DMS 273 (cell line): Measurements from ENCODE around the gene PCDHA5.
"Not testable (repeated sequence)": the region's sequence is repeated elsewhere in the genome, so short reads cannot be mapped to it uniquely, and the experiment has no call there.

Experiments
- DNase-seq: peaks from one replicate; lab custom pipeline; 2025; ENCODE audit not compliant: unreplicated experiment; lab: John Stamatoyannopoulos, UW

Gene PCDHA5

DNA sequence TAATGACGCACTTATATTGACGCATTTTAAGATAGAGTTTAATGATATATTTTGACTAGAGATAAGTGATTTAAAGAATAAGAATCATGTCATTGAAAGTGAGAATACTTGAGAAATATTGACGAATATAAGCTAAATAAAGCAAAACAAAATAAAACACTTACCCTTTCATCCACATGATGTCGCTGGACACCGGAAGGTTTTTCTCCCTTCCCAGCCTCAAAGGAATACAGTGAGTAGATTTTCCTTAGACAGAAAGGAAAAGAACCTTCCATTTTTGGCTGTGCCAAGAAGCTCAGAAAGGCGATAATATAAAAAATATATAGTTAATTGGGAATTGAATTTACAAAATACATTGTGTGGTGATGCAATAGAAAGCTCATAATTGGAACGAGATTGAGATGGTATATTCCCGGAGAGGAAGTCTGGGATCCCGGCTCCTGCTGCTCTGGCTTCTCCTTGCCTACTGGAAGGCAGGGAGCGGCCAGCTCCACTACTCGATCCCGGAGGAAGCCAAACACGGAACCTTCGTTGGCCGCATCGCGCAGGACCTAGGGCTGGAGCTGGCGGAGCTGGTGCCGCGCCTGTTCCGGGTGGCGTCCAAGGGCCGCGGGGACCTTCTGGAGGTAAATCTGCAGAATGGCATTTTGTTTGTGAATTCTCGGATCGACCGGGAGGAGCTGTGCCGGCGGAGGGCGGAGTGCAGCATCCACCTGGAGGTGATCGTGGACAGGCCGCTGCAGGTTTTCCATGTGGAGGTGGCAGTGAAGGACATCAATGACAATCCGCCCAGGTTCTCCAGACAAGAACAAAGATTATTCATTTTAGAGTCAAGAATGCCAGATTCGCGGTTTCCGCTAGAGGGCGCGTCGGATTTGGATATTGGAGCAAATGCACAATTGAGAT, at the start of gene PCDHA5:
TSS of gene PCDHA5 (plus strand) at position 239 of the 906 bp plus-strand sequence.
- DNase-seq: no peak

DNA sequence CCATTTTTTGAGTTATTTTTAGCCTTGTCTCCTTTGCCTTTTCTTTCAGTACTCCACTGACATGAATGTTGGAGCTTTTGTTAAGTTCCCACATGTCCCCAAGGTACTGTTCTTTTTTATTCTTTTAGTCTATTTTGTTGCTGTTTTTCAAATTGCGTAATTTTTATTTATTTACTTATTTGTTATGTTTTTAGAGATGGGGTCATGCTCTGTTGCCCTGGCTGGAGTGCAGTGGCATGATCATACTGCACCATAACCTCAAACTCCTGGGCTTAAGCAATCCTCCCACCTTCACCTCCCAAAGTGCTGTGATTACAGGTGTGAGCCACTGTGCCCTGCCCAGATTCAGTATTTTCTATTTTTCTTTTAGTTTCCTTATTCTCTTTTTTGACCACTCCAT, 40.9 kb upstream of the PCDHA5 start:
- no peak for DNase-seq

DNA sequence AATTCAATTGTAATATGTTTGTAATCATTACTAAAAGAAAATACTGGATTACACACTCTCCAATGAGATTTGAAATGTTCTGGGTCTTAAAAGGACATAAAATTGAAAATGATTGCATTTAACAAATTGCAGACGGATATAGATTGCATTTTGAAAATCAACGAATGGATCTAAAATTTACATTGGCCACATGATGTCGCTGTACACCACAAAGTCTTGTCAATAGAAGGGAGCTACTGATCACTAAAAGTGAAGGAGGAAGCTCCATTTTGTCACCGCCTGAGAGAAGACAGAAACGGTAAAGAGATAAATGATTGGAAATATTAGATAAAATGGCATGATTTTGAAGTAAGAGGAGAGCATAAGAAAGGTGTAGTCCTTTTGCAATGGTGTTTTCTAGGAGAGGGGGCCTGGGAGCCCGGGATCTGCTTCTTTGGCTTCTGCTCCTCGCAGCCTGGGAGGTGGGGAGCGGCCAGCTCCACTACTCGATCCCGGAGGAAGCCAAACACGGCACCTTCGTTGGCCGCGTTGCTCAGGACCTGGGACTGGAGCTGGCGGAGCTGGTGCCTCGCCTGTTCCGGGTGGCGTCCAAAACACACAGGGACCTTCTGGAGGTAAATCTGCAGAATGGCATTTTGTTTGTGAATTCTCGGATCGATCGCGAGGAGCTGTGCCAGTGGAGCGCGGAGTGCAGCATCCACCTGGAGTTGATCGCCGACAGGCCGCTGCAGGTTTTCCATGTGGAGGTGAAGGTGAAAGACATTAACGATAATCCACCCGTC, 35.3 kb upstream of the PCDHA5 start, which contains the start of gene PCDHA1:
TSS of gene PCDHA1 (plus strand) at position 236 of the 782 bp plus-strand sequence.
- DNase-seq: peak; percentile 30

DNA sequence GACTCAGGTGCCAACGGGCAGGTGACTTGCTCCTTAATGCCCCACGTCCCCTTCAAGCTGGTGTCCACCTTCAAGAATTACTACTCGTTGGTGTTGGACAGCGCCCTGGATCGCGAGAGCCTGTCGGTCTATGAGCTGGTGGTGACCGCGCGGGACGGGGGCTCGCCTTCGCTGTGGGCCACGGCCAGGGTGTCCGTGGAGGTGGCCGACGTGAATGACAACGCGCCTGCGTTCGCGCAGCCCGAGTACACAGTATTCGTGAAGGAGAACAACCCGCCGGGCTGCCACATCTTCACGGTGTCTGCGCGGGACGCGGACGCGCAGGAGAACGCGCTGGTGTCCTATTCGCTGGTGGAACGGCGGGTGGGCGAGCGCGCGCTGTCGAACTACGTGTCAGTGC, 34.0 kb upstream of the PCDHA5 start:
- not testable (repeated sequence) for DNase-seq

DNA sequence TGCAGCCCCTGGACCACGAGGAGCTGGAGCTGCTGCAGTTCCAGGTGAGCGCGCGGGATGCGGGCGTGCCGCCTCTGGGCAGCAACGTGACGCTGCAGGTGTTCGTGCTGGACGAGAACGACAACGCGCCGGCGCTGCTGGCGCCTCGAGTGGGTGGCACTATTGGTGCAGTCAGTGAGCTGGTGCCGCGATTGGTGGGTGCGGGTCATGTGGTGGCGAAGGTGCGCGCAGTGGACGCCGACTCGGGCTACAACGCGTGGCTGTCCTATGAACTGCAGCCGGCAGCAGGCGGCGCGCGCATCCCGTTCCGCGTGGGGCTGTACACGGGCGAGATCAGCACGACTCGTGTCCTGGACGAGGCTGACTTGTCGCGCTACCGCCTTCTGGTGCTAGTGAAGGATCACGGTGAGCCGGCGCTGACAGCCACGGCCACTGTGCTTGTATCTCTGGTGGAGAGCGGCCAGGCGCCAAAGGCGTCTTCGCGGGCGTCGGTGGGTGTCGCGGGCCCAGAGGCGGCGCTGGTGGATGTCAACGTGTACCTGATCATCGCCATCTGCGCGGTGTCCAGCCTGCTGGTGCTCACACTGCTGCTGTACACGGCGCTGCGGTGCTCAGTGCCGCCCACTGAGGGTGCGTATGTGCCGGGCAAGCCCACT, 33.4 kb upstream of the PCDHA5 start:
- not testable (repeated sequence) for DNase-seq

DNA sequence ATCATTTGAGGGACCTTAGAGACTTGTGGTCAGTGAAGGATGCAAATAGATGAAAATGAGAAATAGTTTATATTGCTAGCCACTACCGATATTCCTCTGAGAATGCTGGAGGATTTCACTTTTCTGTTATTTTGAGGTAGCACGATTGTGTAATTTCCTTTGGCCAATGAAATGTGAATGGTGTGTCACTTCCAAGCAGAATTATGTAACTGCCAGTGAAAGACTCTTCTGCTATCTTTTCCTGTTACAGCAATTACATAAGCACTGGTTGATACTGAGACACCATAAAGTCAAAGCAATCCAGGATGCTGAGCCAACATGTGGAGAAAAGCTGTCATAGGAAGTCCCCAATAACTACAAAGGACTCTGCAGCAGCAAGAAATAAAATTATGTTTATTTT, 30.3 kb upstream of the PCDHA5 start:
- DNase-seq: no peak

DNA sequence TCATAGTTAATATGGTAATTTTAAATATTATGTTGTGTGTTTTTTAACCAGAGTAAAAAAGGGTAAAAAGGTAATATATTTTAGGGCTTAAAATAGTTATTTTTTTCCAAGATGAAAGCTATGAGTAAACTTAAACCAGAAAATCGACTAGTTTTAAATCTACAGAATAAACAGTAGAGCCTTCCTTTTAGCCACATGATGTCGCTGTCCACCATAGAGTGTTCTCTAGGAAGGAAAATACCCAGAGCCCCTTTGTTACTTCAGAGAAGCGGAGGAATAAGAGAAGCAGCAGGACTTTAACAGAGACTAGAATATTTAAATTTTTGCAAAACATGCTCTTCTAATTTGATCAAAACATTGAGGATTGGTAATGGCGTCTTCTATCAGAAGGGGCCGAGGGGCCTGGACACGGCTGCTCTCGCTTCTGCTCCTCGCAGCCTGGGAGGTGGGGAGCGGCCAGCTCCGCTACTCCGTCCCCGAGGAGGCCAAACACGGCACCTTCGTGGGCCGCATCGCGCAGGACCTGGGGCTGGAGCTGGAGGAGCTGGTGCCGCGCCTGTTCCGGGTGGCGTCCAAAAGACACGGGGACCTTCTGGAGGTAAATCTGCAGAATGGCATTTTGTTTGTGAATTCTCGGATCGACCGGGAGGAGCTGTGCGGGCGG, 26.7 kb upstream of the PCDHA5 start, which contains the start of gene PCDHA2:
TSS of gene PCDHA2 (plus strand) at position 258 of the 664 bp plus-strand sequence.
- DNase-seq: peak; percentile 87

DNA sequence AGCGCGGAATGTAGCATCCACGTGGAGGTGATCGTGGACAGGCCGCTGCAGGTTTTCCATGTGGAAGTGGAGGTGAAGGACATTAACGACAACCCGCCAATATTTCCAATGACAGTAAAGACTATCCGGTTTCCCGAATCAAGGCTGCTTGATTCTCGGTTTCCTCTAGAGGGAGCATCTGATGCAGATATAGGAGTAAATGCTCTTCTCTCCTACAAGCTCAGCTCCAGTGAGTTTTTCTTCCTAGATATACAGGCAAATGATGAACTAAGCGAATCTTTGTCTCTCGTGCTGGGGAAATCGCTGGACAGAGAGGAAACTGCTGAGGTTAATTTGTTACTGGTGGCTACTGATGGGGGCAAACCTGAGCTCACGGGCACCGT, 26.2 kb upstream of the PCDHA5 start:
- peak; percentile 84 for DNase-seq

DNA sequence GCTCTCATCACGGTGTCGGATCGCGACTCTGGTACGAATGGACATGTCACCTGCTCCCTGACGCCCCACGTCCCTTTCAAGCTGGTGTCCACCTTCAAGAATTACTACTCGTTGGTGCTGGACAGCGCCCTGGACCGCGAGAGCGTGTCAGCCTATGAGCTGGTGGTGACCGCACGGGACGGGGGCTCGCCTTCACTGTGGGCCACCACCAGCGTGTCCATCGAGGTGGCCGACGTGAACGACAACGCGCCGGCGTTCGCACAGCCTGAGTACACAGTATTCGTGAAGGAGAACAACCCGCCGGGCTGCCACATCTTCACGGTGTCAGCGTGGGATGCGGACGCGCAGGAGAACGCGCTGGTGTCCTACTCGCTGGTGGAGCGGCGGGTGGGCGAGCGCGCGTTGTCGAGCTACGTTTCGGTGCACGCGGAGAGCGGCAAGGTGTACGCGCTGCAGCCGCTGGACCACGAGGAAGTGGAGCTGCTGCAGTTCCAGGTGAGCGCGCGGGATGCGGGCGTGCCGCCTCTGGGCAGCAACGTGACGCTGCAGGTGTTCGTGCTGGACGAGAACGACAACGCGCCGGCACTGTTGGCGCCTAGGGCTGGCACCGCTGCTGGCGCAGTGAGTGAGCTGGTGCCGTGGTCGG, 25.2 kb upstream of the PCDHA5 start:
- DNase-seq: not testable (repeated sequence)

DNA sequence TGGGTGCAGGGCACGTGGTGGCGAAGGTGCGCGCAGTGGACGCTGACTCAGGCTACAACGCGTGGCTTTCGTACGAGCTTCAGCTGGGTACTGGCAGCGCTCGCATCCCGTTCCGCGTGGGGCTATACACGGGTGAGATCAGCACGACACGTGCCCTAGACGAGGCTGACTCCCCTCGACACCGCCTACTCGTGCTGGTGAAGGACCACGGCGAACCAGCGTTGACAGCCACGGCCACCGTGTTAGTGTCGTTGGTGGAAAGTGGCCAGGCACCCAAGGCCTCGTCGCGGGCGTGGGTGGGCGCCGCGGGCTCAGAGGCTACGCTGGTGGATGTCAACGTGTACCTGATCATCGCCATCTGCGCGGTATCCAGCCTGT, 24.7 kb upstream of the PCDHA5 start:
- no peak for DNase-seq

DNA sequence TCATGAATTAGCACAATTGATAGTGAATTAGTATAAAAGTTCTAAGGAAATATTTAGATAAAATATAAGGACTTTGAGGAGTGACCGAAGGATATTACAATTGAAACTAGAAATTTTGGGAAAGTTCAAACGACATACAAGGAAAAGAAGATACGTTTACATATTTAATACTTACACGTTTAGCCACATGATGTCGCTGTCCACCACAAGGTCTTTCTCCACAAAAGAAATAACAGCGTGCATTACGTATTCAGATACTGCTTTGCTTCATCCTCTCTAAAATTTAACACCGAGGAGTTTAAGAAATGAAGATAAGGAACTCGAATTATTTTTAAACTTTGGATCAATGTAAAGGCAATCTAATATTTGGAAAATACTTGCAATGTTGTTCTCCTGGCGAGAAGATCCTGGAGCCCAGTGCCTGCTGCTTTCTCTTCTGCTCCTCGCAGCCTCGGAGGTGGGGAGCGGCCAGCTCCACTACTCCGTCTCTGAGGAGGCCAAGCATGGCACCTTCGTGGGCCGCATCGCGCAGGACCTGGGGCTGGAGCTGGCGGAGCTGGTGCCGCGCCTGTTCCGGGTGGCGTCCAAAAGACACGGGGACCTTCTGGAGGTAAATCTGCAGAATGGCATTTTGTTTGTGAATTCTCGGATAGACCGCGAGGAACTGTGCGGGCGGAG, 20.5 kb upstream of the PCDHA5 start, which contains the start of gene PCDHA3:
TSS of gene PCDHA3 (plus strand) at position 242 of the 678 bp plus-strand sequence.
- DNase-seq: peak; percentile 19

DNA sequence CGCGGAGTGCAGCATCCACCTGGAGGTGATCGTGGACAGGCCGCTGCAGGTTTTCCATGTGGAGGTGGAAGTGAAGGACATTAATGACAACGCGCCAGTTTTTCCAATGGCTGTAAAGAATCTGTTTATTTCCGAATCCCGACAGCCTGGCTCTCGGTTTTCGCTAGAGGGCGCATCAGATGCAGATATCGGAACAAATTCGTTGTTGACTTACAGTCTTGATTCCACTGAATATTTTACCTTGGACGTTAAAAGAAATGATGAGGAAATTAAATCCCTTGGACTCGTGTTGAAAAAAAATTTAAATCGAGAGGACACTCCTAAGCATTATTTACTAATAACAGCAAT, 19.9 kb upstream of the PCDHA5 start:
- no peak for DNase-seq

DNA sequence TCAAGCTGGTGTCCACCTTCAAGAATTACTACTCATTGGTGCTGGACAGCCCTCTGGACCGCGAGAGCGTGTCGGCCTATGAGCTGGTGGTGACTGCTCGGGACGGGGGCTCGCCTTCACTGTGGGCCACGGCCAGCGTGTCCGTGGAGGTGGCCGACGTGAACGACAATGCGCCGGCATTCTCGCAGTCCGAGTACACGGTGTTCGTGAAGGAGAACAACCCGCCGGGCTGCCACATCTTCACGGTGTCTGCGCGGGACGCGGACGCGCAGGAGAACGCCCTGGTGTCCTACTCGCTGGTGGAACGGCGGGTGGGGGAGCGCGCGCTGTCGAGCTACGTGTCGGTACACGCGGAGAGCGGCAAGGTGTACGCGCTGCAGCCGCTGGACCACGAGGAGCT, 19.0 kb upstream of the PCDHA5 start:
- not testable (repeated sequence) for DNase-seq

DNA sequence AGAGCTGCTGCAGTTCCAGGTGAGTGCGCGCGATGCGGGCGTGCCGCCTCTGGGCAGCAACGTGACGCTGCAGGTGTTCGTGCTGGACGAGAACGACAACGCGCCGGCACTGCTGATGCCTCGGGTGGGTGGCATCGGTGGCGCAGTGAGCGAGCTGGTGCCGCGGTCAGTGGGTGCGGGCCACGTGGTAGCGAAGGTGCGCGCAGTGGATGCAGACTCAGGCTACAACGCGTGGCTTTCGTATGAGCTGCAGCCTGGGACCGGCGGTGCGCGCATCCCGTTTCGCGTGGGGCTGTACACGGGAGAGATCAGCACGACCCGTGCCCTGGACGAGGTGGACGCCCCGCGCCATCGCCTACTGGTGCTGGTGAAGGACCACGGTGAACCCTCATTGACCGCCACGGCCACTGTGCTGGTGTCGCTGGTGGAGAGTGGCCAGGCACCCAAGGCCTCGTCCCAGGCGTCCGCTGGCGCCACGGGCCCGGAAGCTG, 18.6 kb upstream of the PCDHA5 start:
- no peak for DNase-seq

DNA sequence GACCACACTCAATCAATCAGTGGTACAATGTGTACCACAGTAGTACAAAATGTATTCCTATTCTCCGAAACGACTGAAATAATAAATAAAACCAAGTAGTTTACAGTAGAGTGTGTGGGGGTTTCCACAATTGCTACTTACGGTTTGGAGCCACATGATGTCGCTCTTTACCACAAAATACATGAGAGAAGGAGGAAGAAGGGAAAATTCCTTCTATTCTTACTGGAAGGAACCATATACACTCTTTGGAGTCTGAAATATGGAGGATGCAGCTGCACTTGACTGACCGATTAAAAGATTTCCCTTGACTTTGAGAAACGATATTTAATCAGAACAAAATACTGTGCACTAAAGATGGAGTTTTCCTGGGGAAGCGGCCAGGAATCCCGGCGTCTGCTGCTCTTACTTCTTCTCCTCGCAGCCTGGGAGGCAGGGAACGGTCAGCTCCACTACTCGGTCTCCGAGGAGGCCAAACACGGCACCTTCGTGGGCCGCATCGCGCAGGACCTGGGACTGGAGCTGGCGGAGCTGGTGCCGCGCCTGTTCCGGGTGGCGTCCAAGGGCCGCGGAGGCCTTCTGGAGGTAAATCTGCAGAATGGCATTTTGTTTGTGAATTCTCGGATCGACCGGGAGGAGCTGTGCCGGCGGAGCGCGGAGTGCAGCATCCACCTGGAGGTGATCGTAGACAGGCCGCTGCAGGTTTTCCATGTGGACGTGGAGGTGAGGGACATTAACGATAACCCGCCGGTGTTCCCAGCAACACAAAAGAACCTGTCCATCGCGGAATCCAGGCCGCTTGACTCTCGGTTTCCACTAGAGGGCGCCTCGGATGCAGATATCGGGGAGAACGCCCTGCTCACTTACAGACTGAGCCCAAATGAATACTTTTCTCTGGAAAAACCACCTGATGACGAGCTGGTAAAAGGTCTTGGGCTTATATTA, 14.3 kb upstream of the PCDHA5 start, which contains the start of gene PCDHA4:
TSS of gene PCDHA4 (plus strand) at position 235 of the 942 bp plus-strand sequence.
- DNase-seq: peak; percentile 3

DNA sequence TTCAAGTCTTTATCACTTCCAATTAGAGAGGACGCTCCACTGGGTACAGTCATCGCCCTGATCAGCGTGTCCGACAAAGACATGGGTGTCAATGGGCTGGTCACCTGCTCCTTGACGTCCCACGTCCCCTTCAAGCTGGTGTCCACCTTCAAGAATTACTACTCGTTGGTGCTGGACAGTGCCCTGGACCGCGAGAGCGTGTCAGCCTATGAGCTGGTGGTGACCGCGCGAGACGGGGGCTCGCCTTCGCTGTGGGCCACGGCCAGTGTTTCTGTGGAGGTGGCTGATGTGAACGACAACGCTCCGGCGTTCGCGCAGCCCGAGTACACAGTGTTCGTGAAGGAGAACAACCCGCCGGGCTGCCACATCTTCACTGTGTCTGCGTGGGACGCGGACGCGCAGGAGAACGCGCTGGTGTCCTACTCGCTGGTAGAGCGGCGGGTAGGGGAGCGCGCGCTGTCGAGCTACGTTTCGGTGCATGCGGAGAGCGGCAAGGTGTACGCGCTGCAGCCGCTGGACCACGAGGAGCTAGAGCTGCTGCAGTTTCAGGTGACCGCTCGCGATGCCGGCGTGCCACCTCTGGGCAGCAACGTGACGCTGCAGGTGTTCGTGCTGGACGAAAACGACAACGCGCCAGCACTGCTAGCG, 13.0 kb upstream of the PCDHA5 start:
- DNase-seq: not testable (repeated sequence)

DNA sequence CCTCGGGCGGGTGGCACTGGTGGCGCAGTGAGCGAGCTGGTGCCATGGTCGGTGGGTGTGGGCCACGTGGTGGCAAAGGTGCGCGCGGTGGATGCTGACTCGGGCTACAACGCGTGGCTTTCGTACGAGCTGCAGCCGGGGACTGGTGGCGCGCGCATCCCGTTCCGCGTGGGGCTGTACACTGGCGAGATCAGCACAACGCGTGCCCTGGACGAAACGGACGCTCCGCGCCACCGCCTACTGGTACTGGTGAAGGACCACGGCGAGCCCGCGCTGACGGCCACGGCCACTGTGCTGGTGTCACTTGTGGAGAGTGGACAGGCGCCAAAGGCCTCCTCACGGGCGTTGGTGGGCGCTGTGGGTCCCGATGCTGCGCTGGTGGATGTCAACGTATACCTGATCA, 12.5 kb upstream of the PCDHA5 start:
- no peak for DNase-seq

DNA sequence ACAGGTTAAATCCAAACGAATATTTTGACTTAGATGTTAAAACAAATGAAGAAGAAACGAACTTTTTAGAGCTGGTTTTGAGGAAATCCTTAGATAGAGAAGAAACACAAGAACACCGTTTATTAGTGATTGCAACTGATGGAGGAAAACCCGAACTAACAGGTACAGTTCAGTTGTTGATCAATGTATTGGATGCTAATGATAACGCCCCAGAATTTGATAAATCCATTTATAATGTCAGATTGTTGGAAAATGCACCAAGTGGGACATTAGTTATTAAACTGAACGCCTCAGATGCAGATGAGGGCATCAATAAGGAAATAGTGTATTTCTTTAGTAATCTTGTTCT, 842 bp downstream of the PCDHA5 start:
- DNase-seq: no peak
